Occipital lobe (tissue), 2 donors: ENCODE data around the gene MRRF. TPM values are rescaled to one million over a fixed set of nuclear protein-coding genes. Genes with fewer than 3 reads are reported as not detected.
"Not testable (repeated sequence)": the region's sequence is repeated elsewhere in the genome, so short reads cannot be mapped to it uniquely, and the experiment has no call there.

Source experiments
- DNase-seq: peaks from one replicate; lab custom pipeline; 2025; lab: John Stamatoyannopoulos, UW
- total RNA-seq: library from RNA; depleted of rRNA; stranded (reverse); fragments of >200 nt; gene quantifications from one replicate; pipeline ENCODE4 v1.2.3, GENCODE V29; 2014

MRRF gene
- total RNA-seq, 1 donor from 2014 or later: 26.2 TPM

- no peak for DNase-seq
These were observed 90.7 kb downstream of the MRRF start for GRCh38 chr9:122355336-122355875.

GRCh38 chr9:122356627-122357026, 91.9 kb downstream of the MRRF start:
- DNase-seq: no peak

- DNase-seq: no peak
These were observed 96.2 kb downstream of the MRRF start for GRCh38 chr9:122360891-122361290.

GRCh38 chr9:122363131-122363530, 98.4 kb downstream of the MRRF start:
- not testable (repeated sequence) for DNase-seq

- no peak for DNase-seq
These were observed 99.6 kb downstream of the MRRF start for GRCh38 chr9:122364117-122364782.

GRCh38 chr9:122364783-122365150, 100.1 kb downstream of the MRRF start:
- no peak for DNase-seq

GRCh38 chr9:122366074-122366660, 101.5 kb downstream of the MRRF start:
- DNase-seq: no peak

- DNase-seq: no peak
These were observed 102.4 kb downstream of the MRRF start for GRCh38 chr9:122367065-122367464.

GRCh38 chr9:122367774-122368460, 103.2 kb downstream of the MRRF start:
- DNase-seq: no peak

GRCh38 chr9:122368642-122369041, 104.0 kb downstream of the MRRF start:
- DNase-seq: no peak

- no peak for DNase-seq
These were observed 105.6 kb downstream of the MRRF start for GRCh38 chr9:122370303-122370702.

- DNase-seq: no peak
These were observed 106.4 kb downstream of the MRRF start, which contains the start of gene PTGS1 for GRCh38 chr9:122370869-122371755. TSS of gene PTGS1 (plus strand) at chr9:122371024. CDS start at chr9:122371085, 61 bp downstream.

- no peak for DNase-seq
These were observed 107.2 kb downstream of the MRRF start for GRCh38 chr9:122371846-122372245.

GRCh38 chr9:122372856-122373845, 108.5 kb downstream of the MRRF start:
- DNase-seq: no peak

- peak; percentile 15 for DNase-seq
These were observed 110.3 kb downstream of the MRRF start for GRCh38 chr9:122374885-122375420.

- no peak for DNase-seq
These were observed 112.1 kb downstream of the MRRF start for GRCh38 chr9:122376796-122377195.

GRCh38 chr9:122377241-122378164, 112.8 kb downstream of the MRRF start:
- no peak for DNase-seq

GRCh38 chr9:122378236-122378635, 113.6 kb downstream of the MRRF start:
- no peak for DNase-seq

GRCh38 chr9:122379340-122379739, 114.7 kb downstream of the MRRF start:
- DNase-seq: no peak
